NCI-H1105 (cell line): Measurements from ENCODE around the gene TLN1.

Experiments used
- DNase-seq: peaks from one replicate; lab custom pipeline; 2025; lab: John Stamatoyannopoulos, UW

TLN1 gene

DNA sequence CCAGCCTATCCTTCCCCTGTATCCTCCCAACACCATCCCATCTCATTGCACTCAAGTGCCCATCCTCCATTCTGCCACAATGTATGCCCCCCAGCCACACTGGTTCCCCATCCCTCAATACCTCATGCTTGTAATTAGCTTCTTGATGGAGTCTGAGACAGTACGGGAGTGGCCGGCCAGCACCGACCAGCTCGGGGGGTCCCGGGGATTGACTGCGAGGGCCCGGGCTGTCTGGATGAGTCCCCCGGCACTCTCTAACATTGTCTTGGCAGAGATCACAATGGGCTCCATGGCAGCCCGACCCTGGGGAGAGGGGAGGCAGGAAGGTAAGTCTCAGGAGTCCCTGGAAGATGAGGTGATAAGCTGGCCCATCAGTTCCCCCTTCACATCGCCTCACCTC lies 25.0 kb downstream of the TLN1 start:
- no peak for DNase-seq

- DNase-seq = no peak
Measured at GRCh38 chr9:35705836-35706430, 26.1 kb downstream of the TLN1 start.

- no peak for DNase-seq
Measured at GRCh38 chr9:35705372-35705771, 26.6 kb downstream of the TLN1 start.

GRCh38 chr9:35703906-35704672 lies 27.9 kb downstream of the TLN1 start:
- DNase-seq = no peak

DNA sequence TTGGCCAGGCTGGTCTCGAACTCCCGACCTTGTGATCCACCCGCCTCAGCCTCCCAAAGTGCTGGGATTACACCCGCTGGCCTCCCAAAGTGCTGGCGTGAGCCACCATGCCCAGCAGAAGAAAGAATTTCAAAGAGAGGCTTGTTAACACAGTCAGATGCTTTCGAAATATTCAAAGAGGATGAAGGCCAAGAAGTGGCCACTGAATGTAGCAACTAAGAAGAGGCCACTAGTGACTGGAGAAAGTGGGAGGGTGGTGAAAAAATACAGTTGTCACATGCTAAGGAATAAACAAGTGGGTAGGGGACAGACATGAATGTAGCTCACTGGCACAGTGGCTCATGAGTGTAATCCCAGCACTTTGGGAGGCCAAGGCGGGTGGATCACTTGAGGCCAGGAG lies 29.3 kb downstream of the TLN1 start:
- no peak for DNase-seq

GRCh38 chr9:35700942-35701341 lies 31.1 kb downstream of the TLN1 start:
- no peak for DNase-seq

DNA sequence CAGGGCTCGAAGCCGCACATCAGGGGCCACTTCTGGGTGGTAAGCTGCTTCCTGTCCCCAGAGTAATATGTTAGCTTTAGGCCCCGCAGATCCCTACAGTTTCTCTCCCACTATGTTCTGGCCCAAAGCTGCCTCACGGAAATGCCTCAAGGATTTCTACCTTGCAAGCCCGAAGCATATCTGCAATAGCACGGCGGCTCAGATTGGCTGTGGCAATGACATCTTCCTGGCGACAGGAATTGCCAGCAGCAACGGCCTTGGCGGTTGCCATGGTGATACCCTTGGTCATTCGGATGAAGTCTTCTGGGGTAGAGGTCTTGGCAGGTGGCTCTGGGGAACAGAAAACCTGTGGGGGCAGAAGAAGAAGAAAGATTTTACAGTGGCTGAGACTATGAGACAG lies 32.0 kb downstream of the TLN1 start:
- no peak for DNase-seq

- no peak for DNase-seq
Measured at GRCh38 chr9:35698231-35698630, 33.8 kb downstream of the TLN1 start.

- no peak for DNase-seq
Measured at GRCh38 chr9:35697486-35697885, 34.5 kb downstream of the TLN1 start.

- peak; percentile 19 for DNase-seq
Measured at GRCh38 chr9:35696520-35697215, 35.3 kb downstream of the TLN1 start.

GRCh38 chr9:35695943-35696401 lies 36.0 kb downstream of the TLN1 start:
- DNase-seq = no peak

DNA sequence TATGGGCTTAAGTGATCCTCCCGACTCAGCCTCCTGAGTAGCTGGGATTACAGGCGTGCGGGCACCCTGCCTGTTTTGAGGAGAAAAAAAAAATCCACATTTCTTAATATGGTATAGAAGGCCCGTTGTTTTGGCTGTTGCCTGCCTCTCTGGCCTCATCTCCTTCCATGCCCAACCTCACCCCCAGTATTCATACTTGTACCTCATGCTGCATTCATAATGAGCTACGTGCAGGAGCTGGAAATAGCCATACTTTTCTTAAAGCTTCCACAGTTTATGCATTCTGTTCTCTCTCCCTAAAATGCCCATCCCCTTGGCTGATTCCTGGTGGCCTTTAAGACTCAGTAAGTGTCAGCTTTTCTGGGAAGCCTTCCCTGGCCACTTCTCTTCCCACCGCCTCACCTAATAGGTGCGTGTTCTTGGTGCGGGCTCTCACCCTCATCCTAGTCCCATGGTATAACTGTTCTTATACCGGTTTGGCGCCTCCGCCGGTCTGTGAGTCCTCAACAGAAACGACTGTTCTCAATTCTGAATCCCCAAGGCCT lies 40.2 kb downstream of the TLN1 start:
- DNase-seq = no peak

GRCh38 chr9:35691334-35691650 lies 40.7 kb downstream of the TLN1 start:
- no peak for DNase-seq

DNA sequence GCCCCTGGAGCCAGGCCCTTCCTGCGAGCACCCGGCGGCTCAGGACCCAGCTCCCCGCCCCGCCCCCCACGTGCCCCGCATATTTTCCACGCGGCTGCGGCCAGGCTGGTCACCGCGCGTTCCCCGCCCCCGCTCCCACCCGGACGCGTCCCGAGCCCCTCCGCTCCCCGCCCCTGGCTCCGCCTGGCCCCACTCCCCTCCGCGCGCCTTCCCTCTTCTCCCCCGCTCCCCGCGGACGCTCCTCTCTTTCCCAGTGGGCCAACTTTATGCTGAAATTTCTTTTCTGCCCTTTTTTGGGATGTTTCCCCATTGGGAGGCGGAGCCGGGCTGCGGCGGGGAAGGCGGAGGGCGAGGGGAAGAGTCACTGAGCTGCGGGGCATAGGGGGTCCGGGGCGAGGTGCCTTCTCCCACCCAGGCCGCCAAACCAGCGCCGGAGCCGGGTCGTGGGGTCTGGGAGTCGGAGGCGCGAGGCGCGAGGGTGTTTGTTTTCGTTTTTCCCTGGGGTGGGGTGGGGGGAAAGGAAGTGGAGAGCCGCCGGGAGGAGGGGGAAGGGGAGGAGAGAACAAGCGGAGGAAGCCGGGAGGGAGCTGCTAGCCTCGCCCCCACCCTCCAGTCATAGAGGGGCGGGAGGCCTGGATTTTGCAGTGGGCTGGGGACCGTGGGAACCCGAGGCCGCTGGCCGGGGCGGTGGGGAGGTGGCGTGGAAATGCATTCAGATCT lies 41.2 kb downstream of the TLN1 start:
- DNase-seq = no peak

DNA sequence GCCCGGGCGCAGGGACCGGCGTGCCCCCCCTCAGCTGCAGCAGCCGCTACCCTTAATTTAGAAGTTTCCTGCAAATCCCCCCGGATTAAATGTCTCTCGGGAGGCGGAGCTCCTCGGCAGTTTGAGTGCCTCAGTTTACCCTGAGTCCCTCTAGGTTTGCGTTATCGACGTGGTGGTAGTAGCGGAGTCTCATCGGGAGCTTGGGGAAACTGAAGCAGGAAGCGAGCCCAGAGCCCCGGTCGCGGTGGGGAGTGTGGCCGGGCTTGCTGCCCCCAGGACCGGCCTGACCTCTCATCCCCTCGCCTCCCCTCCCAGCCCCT lies 41.7 kb downstream of the TLN1 start:
- no peak for DNase-seq

- no peak for DNase-seq
Measured at GRCh38 chr9:35689542-35690293, 42.3 kb downstream of the TLN1 start, which contains the start of gene TPM2. TSS of gene TPM2 (minus strand) at chr9:35689925. CDS start at chr9:35689817, 108 bp downstream.

- no peak for DNase-seq
Measured at GRCh38 chr9:35688558-35689541, 43.1 kb downstream of the TLN1 start.

DNA sequence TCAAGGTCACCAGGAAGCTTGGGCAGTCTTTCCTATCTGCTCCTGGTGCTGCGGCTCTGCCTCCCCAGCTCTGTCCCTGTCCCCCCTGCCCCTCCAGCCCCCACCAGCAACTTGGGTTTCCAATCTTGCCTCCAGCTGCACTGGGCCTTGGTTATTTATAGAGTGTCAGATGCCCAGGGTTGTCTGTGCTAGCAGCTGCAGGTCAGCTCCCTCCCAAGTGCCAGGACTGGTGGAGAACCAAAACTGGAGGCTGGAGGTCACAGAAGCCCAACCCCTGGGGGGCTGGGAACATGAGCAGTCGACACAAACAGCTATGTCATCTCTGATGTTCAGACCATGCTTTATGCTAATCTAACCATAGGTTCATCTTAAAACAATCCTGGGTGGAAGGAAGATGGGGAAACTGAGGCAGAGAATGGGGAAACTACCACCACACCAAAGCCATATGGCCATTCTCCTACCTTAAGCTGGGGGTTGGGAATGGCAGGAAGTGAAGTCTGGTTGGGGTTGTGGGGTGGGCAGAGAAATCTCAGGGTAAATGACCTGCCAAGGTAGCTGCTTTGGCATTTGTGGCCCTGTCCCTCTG lies 43.9 kb downstream of the TLN1 start:
- no peak for DNase-seq

DNA sequence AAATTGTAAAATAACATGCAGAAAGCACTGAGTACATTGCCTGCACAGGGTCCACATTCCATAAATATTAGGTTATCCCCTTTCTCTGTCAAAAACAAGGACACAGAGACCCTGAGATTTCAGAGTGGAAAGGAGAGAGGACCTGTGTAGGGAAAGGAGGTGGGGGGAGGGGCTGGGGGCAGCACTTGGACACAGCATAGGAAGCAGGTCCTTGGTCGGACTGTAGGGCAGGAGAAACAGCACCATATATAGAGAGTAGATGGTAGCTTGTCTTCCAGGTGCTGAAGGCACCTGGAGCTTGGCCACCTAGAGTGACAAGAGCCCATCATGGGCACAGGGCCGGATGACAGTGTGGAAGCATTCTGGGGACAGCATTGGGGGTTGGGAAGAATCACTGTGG lies 44.7 kb downstream of the TLN1 start:
- no peak for DNase-seq
